Mammary epithelial cell (primary cell): ENCODE measurements around the gene PAK5.

Experiments used
- EZH2 ChIP-seq: IDR thresholded peaks from 2 replicates; pipeline ENCODE4 v1.6.1; 2012; ENCODE audit warnings: low read length, inconsistent platforms, borderline replicate concordance
- TF ChIP-seq, protein P1 (sequence below), 2 donors: IDR thresholded peaks in 1 of 2; conservative IDR thresholded peaks in 1 of 2; 2 replicates each; pipeline ENCODE4 v1.5.1; 2011 to 2012; ENCODE audit warnings: inconsistent platforms in 2 of 2, low read length in 2 of 2, mild to moderate bottlenecking in 2 of 2, control low read depth in 1 of 2, low read depth in 1 of 2; ENCODE audit not compliant: insufficient read depth in 1 of 2; ENCODE audit errors: extremely low read depth in 1 of 2

DNA sequence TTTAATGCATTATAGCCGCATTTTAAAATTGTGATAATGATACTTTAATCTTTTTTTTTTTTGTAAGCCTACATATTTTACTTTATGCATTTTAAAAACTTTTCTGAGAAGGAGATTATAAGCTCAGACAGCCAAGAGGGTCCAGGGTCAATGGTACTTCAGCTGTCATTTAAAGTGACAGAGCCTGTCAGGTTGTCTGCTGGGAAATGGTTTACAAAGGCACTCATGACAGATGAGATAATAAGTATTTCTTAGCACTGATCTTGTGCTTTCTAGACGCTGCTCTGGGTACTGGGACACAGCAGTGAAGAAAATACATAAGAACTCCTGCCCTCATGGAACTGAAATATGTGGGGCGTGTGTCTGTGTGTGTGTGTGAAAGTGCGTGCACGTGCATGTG, 304.9 kb downstream of the PAK5 start:
- TF ChIP-seq, protein P1, sequence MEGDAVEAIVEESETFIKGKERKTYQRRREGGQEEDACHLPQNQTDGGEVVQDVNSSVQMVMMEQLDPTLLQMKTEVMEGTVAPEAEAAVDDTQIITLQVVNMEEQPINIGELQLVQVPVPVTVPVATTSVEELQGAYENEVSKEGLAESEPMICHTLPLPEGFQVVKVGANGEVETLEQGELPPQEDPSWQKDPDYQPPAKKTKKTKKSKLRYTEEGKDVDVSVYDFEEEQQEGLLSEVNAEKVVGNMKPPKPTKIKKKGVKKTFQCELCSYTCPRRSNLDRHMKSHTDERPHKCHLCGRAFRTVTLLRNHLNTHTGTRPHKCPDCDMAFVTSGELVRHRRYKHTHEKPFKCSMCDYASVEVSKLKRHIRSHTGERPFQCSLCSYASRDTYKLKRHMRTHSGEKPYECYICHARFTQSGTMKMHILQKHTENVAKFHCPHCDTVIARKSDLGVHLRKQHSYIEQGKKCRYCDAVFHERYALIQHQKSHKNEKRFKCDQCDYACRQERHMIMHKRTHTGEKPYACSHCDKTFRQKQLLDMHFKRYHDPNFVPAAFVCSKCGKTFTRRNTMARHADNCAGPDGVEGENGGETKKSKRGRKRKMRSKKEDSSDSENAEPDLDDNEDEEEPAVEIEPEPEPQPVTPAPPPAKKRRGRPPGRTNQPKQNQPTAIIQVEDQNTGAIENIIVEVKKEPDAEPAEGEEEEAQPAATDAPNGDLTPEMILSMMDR (conservative IDR thresholded peaks at IDR 0.05 in 1 of 2, IDR thresholded peaks at IDR 0.05 in 1 of 2; ENCODE audit: extremely low read depth in 1 of 2, insufficient read depth in 1 of 2, low read depth in 1 of 2, low read length in 2 of 2) = no peak
- TF ChIP-seq EZH2 = no peak
